Skeletal muscle satellite cell (primary cell): ENCODE measurements around the gene PPM1G. TPM values are rescaled to one million over a fixed set of nuclear protein-coding genes. Genes with fewer than 3 reads are reported as not detected.

Experiments
- H3K27me3 ChIP-seq: 2 replicates; pipeline ENCODE4 v1.7.0; 2013; ENCODE audit warnings: low read length; ENCODE audit not compliant: control insufficient read depth, insufficient read depth
- H3K36me3 ChIP-seq: 2 replicates; pipeline ENCODE4 v1.7.0; 2013; ENCODE audit warnings: mild to moderate bottlenecking, control low read depth, low read length; ENCODE audit not compliant: insufficient read depth
- H3K4me1 ChIP-seq: 2 replicates; pipeline ENCODE4 v1.7.0; 2013; ENCODE audit warnings: low read length; ENCODE audit not compliant: control insufficient read depth, insufficient read depth
- H3K4me2 ChIP-seq: 2 replicates; pipeline ENCODE4 v1.7.0; 2013; ENCODE audit warnings: mild to moderate bottlenecking, low read length
- H3K4me3 ChIP-seq: 2 replicates; pipeline ENCODE4 v1.7.0; 2013; ENCODE audit warnings: low read length
- H3K9ac ChIP-seq: 2 replicates; pipeline ENCODE4 v1.7.0; 2013; ENCODE audit warnings: mild to moderate bottlenecking, low read depth, low read length, moderate library complexity
- H3K9me3 ChIP-seq: replicated peaks from 2 replicates; pipeline ENCODE4 v1.7.0; 2013; ENCODE audit warnings: mild to moderate bottlenecking, control low read depth, low read length
- total RNA-seq: library from RNA; depleted of rRNA; stranded (reverse); fragments of >200 nt; gene quantifications from 2 replicates; pipeline ENCODE4 v1.2.3, GENCODE V29; 2012; rRNA removed

The PPM1G gene, protein sequence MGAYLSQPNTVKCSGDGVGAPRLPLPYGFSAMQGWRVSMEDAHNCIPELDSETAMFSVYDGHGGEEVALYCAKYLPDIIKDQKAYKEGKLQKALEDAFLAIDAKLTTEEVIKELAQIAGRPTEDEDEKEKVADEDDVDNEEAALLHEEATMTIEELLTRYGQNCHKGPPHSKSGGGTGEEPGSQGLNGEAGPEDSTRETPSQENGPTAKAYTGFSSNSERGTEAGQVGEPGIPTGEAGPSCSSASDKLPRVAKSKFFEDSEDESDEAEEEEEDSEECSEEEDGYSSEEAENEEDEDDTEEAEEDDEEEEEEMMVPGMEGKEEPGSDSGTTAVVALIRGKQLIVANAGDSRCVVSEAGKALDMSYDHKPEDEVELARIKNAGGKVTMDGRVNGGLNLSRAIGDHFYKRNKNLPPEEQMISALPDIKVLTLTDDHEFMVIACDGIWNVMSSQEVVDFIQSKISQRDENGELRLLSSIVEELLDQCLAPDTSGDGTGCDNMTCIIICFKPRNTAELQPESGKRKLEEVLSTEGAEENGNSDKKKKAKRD
- total RNA-seq: 73.2 and 84.2 TPM in 2 replicates

DNA sequence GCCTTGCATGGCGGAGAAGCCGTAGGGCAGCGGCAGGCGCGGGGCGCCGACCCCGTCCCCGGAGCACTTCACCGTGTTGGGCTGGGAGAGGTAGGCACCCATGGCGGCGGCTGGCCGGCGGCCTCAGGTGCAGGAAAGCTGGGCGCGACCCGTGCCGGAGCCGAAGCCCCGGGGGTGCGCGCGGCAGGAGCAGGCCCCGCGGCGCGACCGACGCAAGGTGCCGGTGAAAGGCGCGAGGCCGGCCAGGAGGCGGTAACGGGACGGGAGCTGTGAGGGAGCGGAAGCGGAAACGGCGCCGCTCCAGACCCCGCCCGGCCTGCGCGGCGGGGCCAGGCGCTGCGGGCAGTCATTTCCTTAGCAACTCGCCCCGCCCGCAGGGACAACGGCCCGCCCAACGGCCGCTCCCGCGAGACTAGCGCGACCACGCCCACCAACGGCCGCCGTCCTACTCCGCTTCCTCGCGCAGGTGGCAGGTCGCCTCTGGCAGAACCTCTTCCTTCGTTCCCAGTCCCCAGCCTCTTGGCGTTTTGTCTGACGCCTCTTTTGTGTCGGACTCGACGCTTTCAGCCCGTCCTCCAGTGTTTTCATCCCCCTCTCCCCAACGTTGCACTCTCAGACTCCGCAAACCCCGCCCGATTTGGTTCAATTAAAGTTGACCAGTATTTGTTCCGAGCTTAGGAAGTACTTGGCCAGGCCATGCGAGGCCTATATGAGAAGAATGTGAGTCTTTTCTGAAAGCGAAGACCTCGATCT, at the start of gene PPM1G:
TSS of gene PPM1G (minus strand) at position 271 of the 753 bp plus-strand sequence. CDS start at position 102, 169 bp downstream.
- Histone ChIP-seq H3K9me3 (no peaks in the 10 kb centered on the region), H3K27me3 (no peaks in the 10 kb centered on the region), H3K4me2 (peak within 1 kb of the TSS; percentile 93), H3K9ac (peak within 1 kb of the TSS; percentile 92), H3K4me1 (peaks cover 21% of the 10 kb centered on the region), H3K4me3 (peak within 1 kb of the TSS; percentile 86), H3K36me3 (peaks cover 9% of the 10 kb centered on the region)

DNA sequence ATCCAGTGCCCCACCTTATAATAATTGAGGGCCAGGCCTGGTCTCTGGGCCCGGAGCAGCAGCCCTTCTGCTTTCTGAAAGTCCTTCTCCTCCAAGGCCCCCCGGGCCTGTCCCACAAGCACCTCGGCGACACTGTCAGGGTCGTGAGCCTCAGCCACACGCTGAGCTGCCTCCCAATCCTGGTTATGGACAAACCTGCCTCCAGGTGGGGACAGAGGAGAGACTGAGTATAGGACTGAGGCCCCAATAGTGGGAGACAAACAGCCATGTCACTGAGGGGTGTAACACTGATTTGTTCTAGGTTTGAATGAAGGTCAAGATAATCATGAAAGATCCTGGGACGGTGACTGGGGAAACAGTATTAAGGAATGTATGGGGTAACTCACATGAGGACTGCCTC, 44.6 kb upstream of the PPM1G start:
- Histone ChIP-seq H3K36me3 (peaks cover 42% of the 10 kb centered on the region), H3K9ac (no peak overlapping the region), H3K9me3 (no peaks in the 10 kb centered on the region), H3K4me2 (no peak overlapping the region), H3K27me3 (no peaks in the 10 kb centered on the region), H3K4me1 (no peaks in the 10 kb centered on the region), H3K4me3 (no peak overlapping the region)

DNA sequence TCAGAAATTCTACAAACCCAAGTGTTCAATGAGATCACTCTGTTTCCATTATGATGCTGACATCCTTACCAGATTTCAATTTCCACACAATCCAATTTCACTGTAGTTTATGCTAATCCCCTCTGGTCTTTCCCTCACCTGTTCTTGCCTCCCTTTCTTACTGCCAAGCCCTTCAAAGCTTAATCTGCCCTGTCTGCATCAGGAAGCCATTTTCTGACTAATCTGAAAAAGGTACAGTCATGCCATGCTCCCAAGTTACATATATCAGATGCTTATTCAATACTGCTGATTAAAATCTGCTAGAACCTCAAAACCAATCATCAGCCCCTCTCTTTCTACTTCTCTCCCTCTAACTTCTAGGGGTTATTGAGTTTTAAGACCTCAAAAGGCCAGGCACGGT, 41.7 kb upstream of the PPM1G start:
- Histone ChIP-seq H3K4me3 (no peak overlapping the region), H3K36me3 (peaks cover 44% of the 10 kb centered on the region), H3K4me2 (no peak overlapping the region), H3K4me1 (no peaks in the 10 kb centered on the region), H3K9ac (no peak overlapping the region), H3K9me3 (no peaks in the 10 kb centered on the region), H3K27me3 (no peaks in the 10 kb centered on the region)

DNA sequence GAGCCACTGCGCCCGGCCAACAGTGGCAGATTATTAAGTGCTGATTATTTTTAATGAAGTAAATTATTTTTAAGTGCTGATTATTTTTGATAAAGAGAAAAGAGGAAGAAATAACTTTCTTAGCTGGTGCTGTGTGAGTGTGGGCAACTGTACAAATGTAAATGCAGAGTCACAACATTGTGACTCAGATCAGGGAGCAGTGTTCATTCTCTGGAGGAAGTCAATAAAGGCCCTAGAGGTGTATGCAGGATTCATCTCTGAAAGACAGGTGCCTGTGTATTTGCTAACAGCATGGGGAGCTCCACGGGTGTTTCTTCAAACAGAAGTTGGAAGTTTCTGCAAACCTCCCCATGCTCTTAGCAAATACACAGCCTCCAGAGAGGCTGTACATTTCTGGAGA, 39.0 kb upstream of the PPM1G start:
- Histone ChIP-seq H3K36me3 (peaks cover 38% of the 10 kb centered on the region), H3K4me2 (no peak overlapping the region), H3K27me3 (no peaks in the 10 kb centered on the region), H3K9ac (no peak overlapping the region), H3K9me3 (no peaks in the 10 kb centered on the region), H3K4me1 (no peaks in the 10 kb centered on the region), H3K4me3 (no peak overlapping the region)

DNA sequence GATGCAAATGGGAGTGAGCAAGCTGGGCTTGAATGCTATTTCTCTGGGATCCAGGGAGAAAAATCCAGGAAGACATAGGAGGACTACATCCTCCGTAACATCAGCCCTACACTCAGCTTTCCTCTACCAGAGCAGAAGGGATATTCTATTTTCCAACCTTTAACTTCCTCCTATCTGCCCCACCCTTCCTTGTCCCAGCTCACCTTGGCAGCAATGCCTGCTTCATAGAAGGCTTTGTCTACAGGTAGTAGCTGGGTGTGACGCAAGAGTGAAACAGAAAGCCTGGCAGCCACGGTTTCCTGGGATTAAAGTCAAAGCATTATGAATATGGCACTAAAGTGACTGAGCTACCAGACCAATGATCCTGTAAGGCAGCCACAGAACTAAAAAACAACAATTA, 36.7 kb upstream of the PPM1G start:
- no peak overlapping the region for H3K4me3 ChIP-seq
- no peaks in the 10 kb centered on the region for H3K4me1 ChIP-seq
- H3K27me3 ChIP-seq: no peaks in the 10 kb centered on the region
- peaks cover 46% of the 10 kb centered on the region for H3K36me3 ChIP-seq
- H3K9ac ChIP-seq: no peak overlapping the region
- H3K4me2 ChIP-seq: no peak overlapping the region
- H3K9me3 ChIP-seq: no peaks in the 10 kb centered on the region

DNA sequence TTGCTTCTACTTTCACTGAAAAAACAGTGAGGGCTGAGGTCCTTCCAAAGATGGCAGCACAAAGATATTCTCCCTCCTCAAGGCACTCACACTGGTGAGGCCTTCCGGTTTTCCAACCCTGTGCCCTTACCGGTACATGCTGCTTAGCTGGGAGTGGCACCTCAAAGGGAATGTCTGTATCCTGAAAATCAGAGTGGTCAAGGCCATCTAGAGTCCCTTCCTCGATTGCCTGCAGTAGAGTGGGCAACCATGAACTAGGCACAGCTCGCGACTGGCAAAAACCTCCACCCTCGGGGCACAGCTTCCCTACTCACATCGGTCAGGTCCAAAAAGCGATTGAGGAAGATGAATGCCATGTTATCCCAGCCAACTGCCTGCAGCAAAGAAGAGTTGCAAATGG, 36.2 kb upstream of the PPM1G start:
- no peak overlapping the region for H3K9ac ChIP-seq
- H3K4me2 ChIP-seq: no peak overlapping the region
- H3K36me3 ChIP-seq: peaks cover 49% of the 10 kb centered on the region
- no peak overlapping the region for H3K4me3 ChIP-seq
- no peaks in the 10 kb centered on the region for H3K27me3 ChIP-seq
- no peaks in the 10 kb centered on the region for H3K4me1 ChIP-seq
- H3K9me3 ChIP-seq: no peaks in the 10 kb centered on the region

DNA sequence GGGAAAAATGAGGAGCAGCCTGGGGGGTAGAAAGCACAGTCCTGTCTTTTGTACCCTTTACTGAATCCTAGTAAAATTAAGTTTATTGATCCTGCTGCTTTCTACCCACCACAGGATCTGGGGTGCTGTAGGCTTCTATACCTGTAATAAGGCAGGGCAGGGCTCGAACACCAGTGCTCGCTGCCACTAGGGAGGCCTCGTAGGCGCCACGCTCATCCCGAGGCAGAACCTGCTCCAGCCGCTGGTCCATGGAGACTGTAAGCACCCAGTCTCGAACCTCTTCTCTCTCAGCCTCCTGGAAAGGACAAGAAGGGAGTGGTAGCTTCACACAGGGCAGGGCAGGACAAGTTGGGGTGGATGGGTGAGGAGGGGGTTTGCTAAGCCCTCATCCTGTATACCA, 35.8 kb upstream of the PPM1G start:
- Histone ChIP-seq H3K36me3 (peaks cover 53% of the 10 kb centered on the region), H3K4me3 (no peak overlapping the region), H3K4me2 (no peak overlapping the region), H3K9ac (no peak overlapping the region), H3K9me3 (no peaks in the 10 kb centered on the region), H3K4me1 (no peaks in the 10 kb centered on the region), H3K27me3 (no peaks in the 10 kb centered on the region)

DNA sequence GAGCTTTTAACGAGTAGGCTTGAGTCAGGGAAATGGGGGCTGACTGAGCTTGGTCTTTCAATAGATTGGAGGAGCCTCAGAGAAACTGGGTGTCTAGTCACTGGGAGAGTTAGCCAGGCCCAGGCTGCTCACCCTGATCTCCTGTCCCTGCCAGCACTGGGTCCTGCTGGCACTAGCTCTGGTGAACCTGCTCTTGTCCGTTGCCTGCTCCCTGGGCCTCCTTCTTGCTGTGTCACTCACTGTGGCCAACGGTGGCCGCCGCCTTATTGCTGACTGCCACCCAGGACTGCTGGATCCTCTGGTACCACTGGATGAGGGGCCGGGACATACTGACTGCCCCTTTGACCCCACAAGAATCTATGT, 33.5 kb upstream of the PPM1G start:
- Histone ChIP-seq H3K4me1 (no peaks in the 10 kb centered on the region), H3K9ac (no peak overlapping the region), H3K27me3 (no peaks in the 10 kb centered on the region), H3K4me2 (no peak overlapping the region), H3K36me3 (peaks cover 61% of the 10 kb centered on the region), H3K4me3 (no peak overlapping the region), H3K9me3 (no peaks in the 10 kb centered on the region)

DNA sequence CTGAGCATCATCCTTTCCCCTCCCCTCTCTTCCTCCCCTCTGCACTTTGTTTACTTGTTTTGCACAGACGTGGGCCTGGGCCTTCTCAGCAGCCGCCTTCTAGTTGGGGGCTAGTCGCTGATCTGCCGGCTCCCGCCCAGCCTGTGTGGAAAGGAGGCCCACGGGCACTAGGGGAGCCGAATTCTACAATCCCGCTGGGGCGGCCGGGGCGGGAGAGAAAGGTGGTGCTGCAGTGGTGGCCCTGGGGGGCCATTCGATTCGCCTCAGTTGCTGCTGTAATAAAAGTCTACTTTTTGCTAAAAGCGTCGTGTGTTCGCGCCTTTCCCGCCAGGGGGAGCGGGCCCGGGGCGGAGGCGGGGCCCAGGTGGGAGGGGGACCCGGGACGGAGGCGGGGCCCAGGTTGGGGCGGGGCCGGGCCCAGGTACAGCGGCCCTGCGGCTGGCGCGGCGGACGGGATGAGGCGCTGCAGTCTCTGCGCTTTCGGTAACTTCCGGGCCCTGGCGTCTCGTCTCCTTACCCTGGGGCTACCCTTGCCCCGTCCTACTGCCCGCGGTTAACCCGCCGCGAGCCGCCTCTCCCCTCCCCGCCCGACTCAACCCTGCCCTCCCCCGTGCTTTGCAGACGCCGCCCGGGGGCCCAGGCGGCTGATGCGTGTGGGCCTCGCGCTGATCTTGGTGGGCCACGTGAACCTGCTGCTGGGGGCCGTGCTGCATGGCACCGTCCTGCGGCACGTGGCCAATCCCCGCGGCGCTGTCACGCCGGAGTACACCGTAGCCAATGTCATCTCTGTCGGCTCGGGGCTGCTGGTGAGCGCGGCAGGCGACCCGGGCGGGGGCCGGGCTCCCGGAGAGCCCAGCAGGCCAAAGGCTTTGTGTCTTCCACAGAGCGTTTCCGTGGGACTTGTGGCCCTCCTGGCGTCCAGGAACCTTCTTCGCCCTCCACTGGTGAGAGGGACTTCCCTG, 32.8 kb upstream of the PPM1G start, which contains the start of gene KRTCAP3:
TSS of gene KRTCAP3 (plus strand) at position 424 of the 962 bp plus-strand sequence. CDS start at position 456, 32 bp downstream.
- Histone ChIP-seq H3K4me2 (no peak within 1 kb of the TSS), H3K27me3 (no peaks in the 10 kb centered on the region), H3K4me1 (no peaks in the 10 kb centered on the region), H3K36me3 (peaks cover 58% of the 10 kb centered on the region), H3K4me3 (no peak within 1 kb of the TSS), H3K9ac (no peak within 1 kb of the TSS), H3K9me3 (no peaks in the 10 kb centered on the region)

DNA sequence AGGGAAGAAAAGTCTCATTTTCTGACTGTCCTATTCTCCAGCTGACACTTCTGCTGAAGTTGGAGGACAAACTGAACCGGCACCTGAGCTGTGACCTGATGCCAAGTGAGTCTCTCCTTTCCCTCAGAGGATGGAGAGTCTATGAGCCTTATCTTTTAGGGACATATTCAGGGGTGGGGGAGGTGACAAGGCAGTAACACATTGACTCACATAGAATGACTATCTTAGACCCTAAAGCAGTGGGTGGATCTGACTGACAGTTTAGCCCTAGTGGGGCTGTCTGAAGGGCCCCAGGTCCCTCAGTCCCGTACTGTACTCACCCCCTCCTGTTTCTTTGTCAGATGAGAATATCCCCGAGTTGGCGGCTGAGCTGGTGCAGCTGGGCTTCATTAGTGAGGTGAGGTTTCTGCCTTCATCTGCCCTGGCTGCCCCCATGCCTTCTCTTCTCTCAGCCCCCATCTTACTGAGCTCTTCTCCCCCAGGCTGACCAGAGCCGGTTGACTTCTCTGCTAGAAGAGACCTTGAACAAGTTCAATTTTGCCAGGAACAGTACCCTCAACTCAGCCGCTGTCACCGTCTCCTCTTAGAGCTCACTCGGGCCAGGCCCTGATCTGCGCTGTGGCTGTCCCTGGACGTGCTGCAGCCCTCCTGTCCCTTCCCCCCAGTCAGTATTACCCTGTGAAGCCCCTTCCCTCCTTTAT, 32.0 kb upstream of the PPM1G start:
- no peak overlapping the region for H3K9ac ChIP-seq
- peaks cover 64% of the 10 kb centered on the region for H3K36me3 ChIP-seq

More for the DNA sequence above, 32.0 kb upstream of the PPM1G start:
- H3K4me2 ChIP-seq: no peak overlapping the region
- no peak overlapping the region for H3K4me3 ChIP-seq
- H3K9me3 ChIP-seq: no peaks in the 10 kb centered on the region
- no peaks in the 10 kb centered on the region for H3K4me1 ChIP-seq
- H3K27me3 ChIP-seq: no peaks in the 10 kb centered on the region
